Spleen (tissue), 7 donors: ENCODE results near the gene GNG4.

Experiments used
- CTCF ChIP-seq, 11 experiments: fragments of 200-600 bp in 7 of 11; fragments of 450-650 bp in 4 of 11; sonication (generic) in 4 of 11; IDR thresholded peaks in 8 of 11; conservative IDR thresholded peaks in 3 of 11; 1 replicate in 7 of 11; 2 replicates in 4 of 11; pipeline versions ENCODE4 v1.4.0 to v1.8.0; 2016 to 2021; ENCODE audit warnings: antibody characterized with exemption in 11 of 11, inconsistent platforms in 4 of 11, mild to moderate bottlenecking in 1 of 11
- POLR2A ChIP-seq, 3 donors: fragments of 450-650 bp; IDR thresholded peaks; one replicate each; pipeline ENCODE4 v1.5.1; 2017; ENCODE audit warnings: antibody characterized with exemption in 3 of 3, mild to moderate bottlenecking in 1 of 3
- POLR2AphosphoS5 ChIP-seq, 3 donors: sonication (generic); formaldehyde crosslinking; IDR thresholded peaks; one replicate each; pipeline ENCODE4 v1.5.1; 2017; ENCODE audit warnings: antibody characterized with exemption in 3 of 3
- donor health status: DM: no; HTN: no; CAD: no; lungs with moderate emphysema.
- donor health status: DM: no; HTN: no; CAD: no.
- donor health status: DM: no; HTN: no; CAD: no.

- TF ChIP-seq POLR2AphosphoS5 (IDR thresholded peaks at IDR 0.05) = no peak
- no peak for TF ChIP-seq CTCF (IDR thresholded peaks at IDR 0.05 in 8 of 11, conservative IDR thresholded peaks at IDR 0.05 in 3 of 11)
- TF ChIP-seq POLR2A (IDR thresholded peaks at IDR 0.05) = no peak
These were observed 24.4 kb upstream of the GNG4 start for GRCh38 chr1:235673981-235674380.
